ENCODE data around the gene SLC24A3. TPM values are rescaled to one million over a fixed set of nuclear protein-coding genes. Genes with fewer than 3 reads are reported as not detected.

Gene SLC24A3
- polyA plus RNA-seq, 1 donor (not counting 4 experiments of a cell fraction or from before 2014, with no cell fraction given), result 0.17 TPM

- H2AFZ ChIP-seq (ENCODE audit: control insufficient read depth, low read length), result no peak overlapping the region
- no peak overlapping the region for H3K9ac ChIP-seq (ENCODE audit: control insufficient read depth, extremely low read depth, insufficient read depth, low read length)
- FAIRE-seq (no peak), DNase-seq (ENCODE audit: low read depth, low spot score) (no peak)
- H3K9me1 ChIP-seq (ENCODE audit: control insufficient read depth, extremely low read depth, insufficient read depth, low read length), result no peaks in the 10 kb centered on the region
- no peaks in the 10 kb centered on the region for H3K27me3 ChIP-seq (ENCODE audit: control insufficient read depth, extremely low read depth, insufficient read depth, low read length)
- no peaks in the 10 kb centered on the region for H4K20me1 ChIP-seq (ENCODE audit: control insufficient read depth, extremely low read depth, insufficient read depth, low read length)
- H3K79me2 ChIP-seq (ENCODE audit: control insufficient read depth, insufficient read depth, low read length), result no peaks in the 10 kb centered on the region
- H3K4me2 ChIP-seq (ENCODE audit: control insufficient read depth, extremely low read depth, insufficient read depth, low read depth, low read length), result no peak overlapping the region
- no peaks in the 10 kb centered on the region for H3K36me3 ChIP-seq (ENCODE audit: control insufficient read depth in 2 of 2, extremely low read depth in 1 of 2, insufficient read depth in 2 of 2, low read length in 2 of 2)
- TF ChIP-seq, protein P1, sequence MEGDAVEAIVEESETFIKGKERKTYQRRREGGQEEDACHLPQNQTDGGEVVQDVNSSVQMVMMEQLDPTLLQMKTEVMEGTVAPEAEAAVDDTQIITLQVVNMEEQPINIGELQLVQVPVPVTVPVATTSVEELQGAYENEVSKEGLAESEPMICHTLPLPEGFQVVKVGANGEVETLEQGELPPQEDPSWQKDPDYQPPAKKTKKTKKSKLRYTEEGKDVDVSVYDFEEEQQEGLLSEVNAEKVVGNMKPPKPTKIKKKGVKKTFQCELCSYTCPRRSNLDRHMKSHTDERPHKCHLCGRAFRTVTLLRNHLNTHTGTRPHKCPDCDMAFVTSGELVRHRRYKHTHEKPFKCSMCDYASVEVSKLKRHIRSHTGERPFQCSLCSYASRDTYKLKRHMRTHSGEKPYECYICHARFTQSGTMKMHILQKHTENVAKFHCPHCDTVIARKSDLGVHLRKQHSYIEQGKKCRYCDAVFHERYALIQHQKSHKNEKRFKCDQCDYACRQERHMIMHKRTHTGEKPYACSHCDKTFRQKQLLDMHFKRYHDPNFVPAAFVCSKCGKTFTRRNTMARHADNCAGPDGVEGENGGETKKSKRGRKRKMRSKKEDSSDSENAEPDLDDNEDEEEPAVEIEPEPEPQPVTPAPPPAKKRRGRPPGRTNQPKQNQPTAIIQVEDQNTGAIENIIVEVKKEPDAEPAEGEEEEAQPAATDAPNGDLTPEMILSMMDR (optimal IDR thresholded peaks at IDR 0.05 in 1 of 3, IDR thresholded peaks at IDR 0.05 in 1 of 3, conservative IDR thresholded peaks at IDR 0.05 in 1 of 3; ENCODE audit: extremely low read depth in 1 of 3, insufficient read depth in 2 of 3, low read length in 3 of 3), result no peak
- TF ChIP-seq EZH2 (IDR thresholded peaks at IDR 0.05; ENCODE audit: low read length), result no peak
- dilution Hi-C loops (cut with MboI; ENCODE audit: extremely low pct_ligation_motif_present, low sequenced_read_pairs), result no loop called here
- H3K9me3 ChIP-seq (ENCODE audit: control insufficient read depth, low read depth, low read length), result no peaks in the 10 kb centered on the region
- H3K27ac ChIP-seq (ENCODE audit: control insufficient read depth, insufficient read depth, low read length), result no peak overlapping the region
- H3K4me3 ChIP-seq (ENCODE audit: control insufficient read depth in 2 of 3, extremely low read depth in 1 of 3, insufficient read depth in 2 of 3, low read depth in 1 of 3, low read length in 3 of 3), result no peak overlapping the region
- H3K4me1 ChIP-seq (ENCODE audit: control insufficient read depth, extremely low read depth, insufficient read depth, low read length), result no peaks in the 10 kb centered on the region
Observed at GRCh38 chr20:19531446-19531845, 319.0 kb downstream of the SLC24A3 start.

DNA sequence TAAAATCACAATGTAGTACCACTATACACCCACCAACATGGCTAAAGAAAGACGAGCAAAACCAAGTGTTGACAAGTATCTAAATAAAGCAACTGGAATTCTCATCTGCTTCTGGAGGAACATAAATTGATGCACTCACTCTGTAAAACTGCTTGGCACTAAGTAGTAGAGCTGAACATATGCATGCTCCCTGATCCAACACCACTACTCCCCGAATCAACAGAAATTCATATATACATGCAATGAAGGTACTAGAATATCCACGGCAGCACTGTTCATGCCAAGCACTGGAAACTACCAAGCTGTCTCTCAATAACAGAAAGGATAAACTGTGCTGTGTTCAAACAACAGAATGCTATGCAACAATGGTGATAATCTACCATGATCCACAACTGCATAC is 326.1 kb downstream of the SLC24A3 start:
- Histone ChIP-seq H3K9me3 (ENCODE audit: control insufficient read depth, low read depth, low read length) (no peaks in the 10 kb centered on the region), H3K36me3 (ENCODE audit: control insufficient read depth in 2 of 2, extremely low read depth in 1 of 2, insufficient read depth in 2 of 2, low read length in 2 of 2) (no peaks in the 10 kb centered on the region), H3K4me1 (ENCODE audit: control insufficient read depth, extremely low read depth, insufficient read depth, low read length) (no peaks in the 10 kb centered on the region), H4K20me1 (ENCODE audit: control insufficient read depth, extremely low read depth, insufficient read depth, low read length) (no peaks in the 10 kb centered on the region), H2AFZ (ENCODE audit: control insufficient read depth, low read length) (no peak overlapping the region), H3K9ac (ENCODE audit: control insufficient read depth, extremely low read depth, insufficient read depth, low read length) (no peak overlapping the region), H3K4me3 (ENCODE audit: control insufficient read depth in 2 of 3, extremely low read depth in 1 of 3, insufficient read depth in 2 of 3, low read depth in 1 of 3, low read length in 3 of 3) (no peak overlapping the region), H3K27me3 (ENCODE audit: control insufficient read depth, extremely low read depth, insufficient read depth, low read length) (no peaks in the 10 kb centered on the region), H3K9me1 (ENCODE audit: control insufficient read depth, extremely low read depth, insufficient read depth, low read length) (no peaks in the 10 kb centered on the region), H3K79me2 (ENCODE audit: control insufficient read depth, insufficient read depth, low read length) (no peaks in the 10 kb centered on the region), H3K27ac (ENCODE audit: control insufficient read depth, insufficient read depth, low read length) (no peak overlapping the region), H3K4me2 (ENCODE audit: control insufficient read depth, extremely low read depth, insufficient read depth, low read depth, low read length) (no peak overlapping the region)
- DNase-seq (ENCODE audit: low read depth, low spot score) (no peak), FAIRE-seq (no peak)
- TF ChIP-seq EZH2 (IDR thresholded peaks at IDR 0.05; ENCODE audit: low read length), result no peak
- TF ChIP-seq, protein P1 (optimal IDR thresholded peaks at IDR 0.05 in 1 of 3, IDR thresholded peaks at IDR 0.05 in 1 of 3, conservative IDR thresholded peaks at IDR 0.05 in 1 of 3; ENCODE audit: extremely low read depth in 1 of 3, insufficient read depth in 2 of 3, low read length in 3 of 3), result no peak
- dilution Hi-C loops (cut with MboI; ENCODE audit: extremely low pct_ligation_motif_present, low sequenced_read_pairs), result no loop called here
